Tibial nerve (tissue), 4 donors: ENCODE measurements around the gene RNF44.

Experiments
- CTCF ChIP-seq, 5 experiments: fragments of 200-600 bp in 3 of 5; fragments of 450-650 bp in 2 of 5; sonication (generic) in 3 of 5; IDR thresholded peaks; one replicate each; pipeline ENCODE4 v1.5.1; 2016 to 2019; ENCODE audit warnings: antibody characterized with exemption in 5 of 5, mild to moderate bottlenecking in 3 of 5, moderate library complexity in 2 of 5
- EP300 ChIP-seq, 2 donors: sonication (generic); formaldehyde crosslinking; IDR thresholded peaks; one replicate each; pipeline ENCODE4 v1.6.1; 2017; ENCODE audit warnings: antibody characterized with exemption in 2 of 2, mild to moderate bottlenecking in 1 of 2
- POLR2A ChIP-seq, 2 donors: fragments of 450-650 bp; IDR thresholded peaks; one replicate each; pipeline ENCODE4 v1.6.1; 2017; ENCODE audit warnings: antibody characterized with exemption in 2 of 2, mild to moderate bottlenecking in 2 of 2, moderate library complexity in 2 of 2

GRCh38 chr5:176540956-176541337, 3.7 kb upstream of the RNF44 start:
- no peak for TF ChIP-seq CTCF (IDR thresholded peaks at IDR 0.05)
- no peak for TF ChIP-seq POLR2A (IDR thresholded peaks at IDR 0.05)
- no peak for TF ChIP-seq EP300 (IDR thresholded peaks at IDR 0.05)
